ENCODE measurements around the gene ZNF280D.

ZNF280D gene

GRCh38 chr15:56763141-56763895 is 30.0 kb upstream of the ZNF280D start:
- no peaks in the 10 kb centered on the region for H3K9me3 Mint-ChIP-seq
- ATAC-seq (replicated peaks) (no peak), DNase-seq (no peak)
- no peak overlapping the region for H3K4me3 Mint-ChIP-seq
- no peaks in the 10 kb centered on the region for H3K36me3 Mint-ChIP-seq (ENCODE audit: insufficient read depth)
- H3K4me1 Mint-ChIP-seq (ENCODE audit: low read depth in 2 of 2): peaks cover 0 to 3% of the 10 kb centered on the region in 2 donors
- H3K27me3 Mint-ChIP-seq: peaks cover 0 to 6% of the 10 kb centered on the region in 2 donors
- no peak overlapping the region for H3K27ac Mint-ChIP-seq

DNA sequence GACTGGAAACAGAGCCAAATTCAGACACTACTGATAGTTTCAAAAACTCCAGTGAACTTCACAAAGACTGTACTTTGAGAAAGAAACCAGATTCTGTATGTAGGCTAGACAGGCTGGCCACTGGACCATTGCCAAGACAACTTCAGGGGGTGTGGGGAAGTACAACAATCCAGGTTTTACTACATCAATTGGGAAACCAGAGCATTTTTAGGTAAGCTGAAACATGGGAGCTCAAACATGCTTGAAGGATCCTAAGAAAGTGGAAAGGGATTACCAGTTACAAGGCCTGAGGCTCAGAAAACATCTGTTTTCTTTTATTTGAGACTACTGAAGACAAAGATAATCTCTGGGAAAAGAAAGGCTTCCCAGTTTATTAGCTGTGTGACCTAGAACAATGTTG is 26.9 kb upstream of the ZNF280D start:
- no peaks in the 10 kb centered on the region for H3K36me3 Mint-ChIP-seq (ENCODE audit: insufficient read depth)
- H3K4me3 Mint-ChIP-seq: no peak overlapping the region
- no peak overlapping the region for H3K27ac Mint-ChIP-seq
- ATAC-seq (replicated peaks) (no peak), DNase-seq (no peak)
- H3K4me1 Mint-ChIP-seq (ENCODE audit: low read depth in 2 of 2): no peaks in the 10 kb centered on the region
- no peaks in the 10 kb centered on the region for H3K9me3 Mint-ChIP-seq
- H3K27me3 Mint-ChIP-seq: peaks cover 0 to 19% of the 10 kb centered on the region in 2 donors

- DNase-seq: no peak
- ATAC-seq (replicated peaks): no peak
Observed at GRCh38 chr15:56759450-56759845, 26.1 kb upstream of the ZNF280D start.

DNA sequence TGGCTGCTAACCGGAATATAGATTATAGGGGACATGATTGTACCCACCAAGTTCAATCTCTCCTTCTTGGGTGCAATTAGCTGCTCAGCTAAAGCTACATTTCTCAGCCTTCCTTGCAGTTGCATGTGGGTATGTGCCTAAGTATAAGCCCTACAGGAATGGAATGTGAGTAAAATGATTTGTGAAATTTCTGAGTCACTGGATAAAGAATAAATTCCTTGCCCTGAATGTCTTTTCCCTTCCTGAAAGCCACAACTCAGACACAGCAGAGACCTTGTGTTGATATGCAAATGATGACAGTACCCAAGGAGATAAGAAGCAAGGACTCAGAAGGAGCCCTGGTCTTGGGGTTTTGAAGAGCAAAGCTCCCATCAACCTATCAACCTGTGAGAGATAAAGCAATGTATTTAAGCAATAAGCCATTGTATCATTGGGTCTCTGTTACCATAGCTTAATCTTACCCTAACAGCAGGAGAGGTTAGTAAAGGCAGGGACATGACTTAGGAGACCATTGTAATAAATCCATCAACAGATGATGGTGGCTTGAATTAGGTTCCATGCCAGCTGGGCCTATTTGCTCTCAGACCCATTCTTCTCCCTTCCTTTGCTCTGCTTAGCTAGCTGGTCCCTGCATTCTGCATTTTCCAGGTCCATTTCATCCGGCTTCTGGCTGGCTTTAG is 25.6 kb upstream of the ZNF280D start:
- Mint-ChIP-seq H3K36me3 (ENCODE audit: insufficient read depth) (no peaks in the 10 kb centered on the region), H3K9me3 (no peaks in the 10 kb centered on the region), H3K27me3 (peaks cover 0 to 21% of the 10 kb centered on the region in 2 donors), H3K4me3 (no peak overlapping the region), H3K4me1 (ENCODE audit: low read depth in 2 of 2) (no peaks in the 10 kb centered on the region), H3K27ac (no peak overlapping the region)
- ATAC-seq (replicated peaks): no peak
- DNase-seq: no peak

More at GRCh38 chr15:56759450-56759845, 26.1 kb upstream of the ZNF280D start:
- Mint-ChIP-seq H3K4me1 (ENCODE audit: low read depth in 2 of 2) (no peaks in the 10 kb centered on the region), H3K9me3 (no peaks in the 10 kb centered on the region), H3K4me3 (no peak overlapping the region), H3K36me3 (ENCODE audit: insufficient read depth) (no peaks in the 10 kb centered on the region), H3K27ac (no peak overlapping the region), H3K27me3 (peaks cover 0 to 21% of the 10 kb centered on the region in 2 donors)

DNA sequence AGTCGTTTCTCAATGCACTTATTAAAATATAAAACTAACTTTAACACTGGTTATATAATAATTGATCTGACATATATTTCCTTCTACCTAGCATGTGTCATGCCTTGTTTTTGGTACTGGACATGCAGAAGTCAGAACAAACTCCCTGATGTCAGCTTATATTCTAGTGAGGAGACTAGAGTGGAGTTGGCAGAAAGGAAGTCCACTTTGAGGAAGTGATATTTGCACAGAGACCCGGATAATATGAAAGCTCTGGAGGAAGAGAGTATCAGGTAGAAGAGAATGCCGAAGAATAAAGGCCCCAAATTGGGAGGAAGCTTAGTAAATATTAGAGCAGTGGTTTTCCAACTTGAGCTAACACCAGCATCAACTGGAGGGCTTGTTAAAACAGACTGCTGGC is 24.6 kb upstream of the ZNF280D start:
- H3K9me3 Mint-ChIP-seq: no peaks in the 10 kb centered on the region
- no peaks in the 10 kb centered on the region for H3K36me3 Mint-ChIP-seq (ENCODE audit: insufficient read depth)
- no peak overlapping the region for H3K4me3 Mint-ChIP-seq
- ATAC-seq (replicated peaks) (no peak), DNase-seq (no peak)
- H3K4me1 Mint-ChIP-seq (ENCODE audit: low read depth in 2 of 2): no peaks in the 10 kb centered on the region
- H3K27ac Mint-ChIP-seq: no peak overlapping the region
- H3K27me3 Mint-ChIP-seq: peaks cover 0 to 21% of the 10 kb centered on the region in 2 donors

- Mint-ChIP-seq H3K4me3 (no peak overlapping the region), H3K9me3 (no peaks in the 10 kb centered on the region), H3K36me3 (ENCODE audit: insufficient read depth) (no peaks in the 10 kb centered on the region), H3K27me3 (peaks cover 0 to 26% of the 10 kb centered on the region in 2 donors), H3K27ac (no peak overlapping the region), H3K4me1 (ENCODE audit: low read depth in 2 of 2) (no peaks in the 10 kb centered on the region)
- no peak for DNase-seq
- no peak for ATAC-seq (replicated peaks)
Observed at GRCh38 chr15:56754772-56755370, 21.6 kb upstream of the ZNF280D start.

- Mint-ChIP-seq H3K9me3 (no peaks in the 10 kb centered on the region), H3K36me3 (ENCODE audit: insufficient read depth) (no peaks in the 10 kb centered on the region), H3K27me3 (peaks cover 2 to 18% of the 10 kb centered on the region in 2 donors), H3K4me3 (no peak overlapping the region), H3K4me1 (ENCODE audit: low read depth in 2 of 2) (no peaks in the 10 kb centered on the region), H3K27ac (no peak overlapping the region)
- DNase-seq (no peak), ATAC-seq (replicated peaks) (no peak)
Observed at GRCh38 chr15:56752986-56753385, 19.7 kb upstream of the ZNF280D start.

- Mint-ChIP-seq H3K9me3 (no peaks in the 10 kb centered on the region), H3K4me1 (ENCODE audit: low read depth in 2 of 2) (no peaks in the 10 kb centered on the region), H3K27me3 (peaks cover 9 to 10% of the 10 kb centered on the region in 2 donors), H3K4me3 (no peak overlapping the region), H3K36me3 (ENCODE audit: insufficient read depth) (no peaks in the 10 kb centered on the region), H3K27ac (no peak overlapping the region)
- DNase-seq (no peak), ATAC-seq (replicated peaks) (no peak)
Observed at GRCh38 chr15:56749982-56750381, 16.7 kb upstream of the ZNF280D start.

DNA sequence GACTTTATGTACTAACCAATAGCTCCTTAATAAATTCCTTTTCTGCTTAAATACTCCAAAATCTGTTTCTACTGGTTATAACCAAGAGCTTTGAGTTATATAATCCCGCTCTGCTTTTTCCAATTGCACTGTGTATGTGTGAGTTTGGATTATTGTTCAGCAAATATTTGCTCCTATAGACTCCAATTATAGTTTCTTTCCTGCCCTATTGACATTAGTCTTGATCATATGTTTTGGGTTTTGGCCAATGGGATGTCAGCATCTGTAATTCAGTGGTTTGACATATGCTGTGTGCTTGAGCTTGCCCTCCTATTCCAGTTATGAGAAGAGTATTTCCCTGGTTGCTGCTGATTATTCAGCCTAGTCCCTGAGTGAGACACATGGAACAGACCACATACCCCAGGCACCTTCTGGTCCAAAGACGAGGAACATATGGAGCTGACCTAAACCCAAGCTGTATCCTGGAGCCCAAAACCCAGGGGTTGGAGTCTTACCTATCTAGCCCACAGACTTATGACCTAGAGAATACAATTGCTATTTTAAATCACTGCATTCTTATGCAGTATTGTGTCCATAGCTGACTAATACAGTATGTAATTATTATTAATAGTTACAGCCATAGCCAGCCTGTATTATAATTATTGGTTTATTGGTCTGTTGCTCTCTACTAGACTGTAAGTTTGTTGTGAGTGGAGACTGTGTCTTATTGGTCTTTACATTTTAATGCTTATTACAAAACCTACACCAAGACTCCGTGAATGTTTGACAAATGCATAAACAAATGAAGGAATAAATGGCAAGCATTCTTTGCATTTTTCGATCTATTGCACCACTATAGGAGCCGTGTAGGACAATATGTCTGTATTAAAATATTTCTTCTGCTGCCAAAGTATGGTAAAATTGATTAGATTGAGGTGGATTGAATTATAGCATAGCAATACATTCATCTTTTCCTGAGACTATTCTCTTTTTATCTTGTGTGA is 11.7 kb upstream of the ZNF280D start:
- Mint-ChIP-seq H3K4me1 (ENCODE audit: low read depth in 2 of 2) (no peaks in the 10 kb centered on the region), H3K9me3 (no peaks in the 10 kb centered on the region), H3K27ac (no peak overlapping the region), H3K4me3 (no peak overlapping the region), H3K36me3 (ENCODE audit: insufficient read depth) (no peaks in the 10 kb centered on the region), H3K27me3 (peaks cover 14 to 19% of the 10 kb centered on the region in 2 donors)
- no peak for DNase-seq
- ATAC-seq (replicated peaks): no peak

GRCh38 chr15:56741541-56741940 is 8.2 kb upstream of the ZNF280D start:
- H3K4me3 Mint-ChIP-seq: no peak overlapping the region
- H3K27ac Mint-ChIP-seq: no peak overlapping the region
- no peak for DNase-seq
- H3K27me3 Mint-ChIP-seq: peaks cover 9 to 13% of the 10 kb centered on the region in 2 donors
- ATAC-seq (replicated peaks): no peak
- no peaks in the 10 kb centered on the region for H3K36me3 Mint-ChIP-seq (ENCODE audit: insufficient read depth)
- H3K9me3 Mint-ChIP-seq: no peaks in the 10 kb centered on the region
- H3K4me1 Mint-ChIP-seq (ENCODE audit: low read depth in 2 of 2): no peaks in the 10 kb centered on the region

- Mint-ChIP-seq H3K27ac (no peak overlapping the region), H3K36me3 (ENCODE audit: insufficient read depth) (no peaks in the 10 kb centered on the region), H3K4me1 (ENCODE audit: low read depth in 2 of 2) (no peaks in the 10 kb centered on the region), H3K27me3 (peaks cover 7 to 13% of the 10 kb centered on the region in 2 donors), H3K9me3 (no peaks in the 10 kb centered on the region), H3K4me3 (no peak overlapping the region)
- ATAC-seq (replicated peaks) (peak; percentile 31), DNase-seq (no peak)
Observed at GRCh38 chr15:56739964-56740640, 6.8 kb upstream of the ZNF280D start.

- no peak for ATAC-seq (replicated peaks)
- H3K27me3 Mint-ChIP-seq: peaks cover under 1 to 13% of the 10 kb centered on the region in 2 donors
- H3K36me3 Mint-ChIP-seq (ENCODE audit: insufficient read depth): peaks cover 3% of the 10 kb centered on the region
- no peaks in the 10 kb centered on the region for H3K4me1 Mint-ChIP-seq (ENCODE audit: low read depth in 2 of 2)
- H3K9me3 Mint-ChIP-seq: no peaks in the 10 kb centered on the region
- DNase-seq: no peak
- no peak overlapping the region for H3K27ac Mint-ChIP-seq
- H3K4me3 Mint-ChIP-seq: no peak overlapping the region
Observed at GRCh38 chr15:56739474-56739873, 6.2 kb upstream of the ZNF280D start.
